Measurements from ENCODE around the gene KIF5A.
"Not testable (repeated sequence)": the region's sequence is repeated elsewhere in the genome, so short reads cannot be mapped to it uniquely, and the experiment has no call there.

The KIF5A gene

DNA sequence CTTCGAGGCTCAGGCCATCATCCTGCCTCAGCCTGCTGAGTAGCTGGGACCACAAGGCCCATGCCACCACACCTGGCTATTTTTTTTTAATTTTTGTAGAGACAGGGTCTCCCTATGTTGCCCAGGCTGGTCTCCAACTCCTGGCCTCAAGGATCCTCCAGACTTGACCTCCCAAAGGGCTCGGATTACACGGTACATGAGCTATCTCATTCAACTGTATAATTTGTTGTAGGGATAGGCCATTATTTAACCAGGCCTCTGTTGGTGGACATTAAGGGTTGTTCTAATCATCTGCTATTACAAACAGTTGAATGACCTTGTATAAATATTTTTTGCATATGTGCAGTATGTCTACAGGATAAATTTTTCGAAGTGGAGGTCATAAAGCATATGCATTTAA, 9.0 kb downstream of the KIF5A start:
- DNase-seq, result no peak

DNA sequence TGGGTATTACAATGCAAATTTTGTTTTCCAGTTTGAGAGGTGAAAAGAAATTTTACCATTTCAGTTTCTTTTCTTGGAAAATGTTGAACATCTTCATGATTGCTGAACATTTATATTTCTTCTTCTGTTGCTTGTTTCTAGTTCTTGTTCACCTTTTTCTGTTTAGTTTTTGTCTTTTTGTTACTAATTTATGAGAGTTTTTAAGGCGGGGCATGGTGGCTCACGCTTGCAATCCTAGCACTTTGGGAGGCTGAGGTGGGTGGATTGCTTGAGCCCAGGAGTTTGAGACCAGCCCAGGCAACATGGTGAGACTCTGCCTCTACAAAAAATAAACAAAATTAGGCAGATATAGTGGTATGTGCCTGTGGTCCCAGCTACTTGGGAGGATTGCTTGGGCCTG, 10.7 kb downstream of the KIF5A start:
- no peak for DNase-seq

DNA sequence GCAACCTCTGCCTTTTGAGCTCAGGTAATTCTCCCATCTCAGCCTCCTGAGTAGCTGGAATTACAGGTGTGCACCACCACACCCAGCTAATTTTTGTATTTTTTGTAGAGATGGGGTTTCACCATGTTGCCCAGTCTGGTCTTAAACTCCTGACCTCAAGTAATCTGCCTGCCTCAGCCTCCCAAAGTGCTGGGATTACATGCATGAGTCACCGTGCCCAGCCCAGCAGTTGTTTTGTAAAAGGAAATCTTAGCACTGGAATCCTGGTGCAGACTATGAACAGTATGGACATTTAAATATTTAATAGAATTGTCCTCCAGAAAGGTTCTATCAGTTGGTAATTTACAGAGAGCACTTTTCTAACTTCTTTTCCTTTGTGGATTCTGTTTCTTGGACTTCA, 11.3 kb downstream of the KIF5A start:
- DNase-seq, result not testable (repeated sequence)

DNA sequence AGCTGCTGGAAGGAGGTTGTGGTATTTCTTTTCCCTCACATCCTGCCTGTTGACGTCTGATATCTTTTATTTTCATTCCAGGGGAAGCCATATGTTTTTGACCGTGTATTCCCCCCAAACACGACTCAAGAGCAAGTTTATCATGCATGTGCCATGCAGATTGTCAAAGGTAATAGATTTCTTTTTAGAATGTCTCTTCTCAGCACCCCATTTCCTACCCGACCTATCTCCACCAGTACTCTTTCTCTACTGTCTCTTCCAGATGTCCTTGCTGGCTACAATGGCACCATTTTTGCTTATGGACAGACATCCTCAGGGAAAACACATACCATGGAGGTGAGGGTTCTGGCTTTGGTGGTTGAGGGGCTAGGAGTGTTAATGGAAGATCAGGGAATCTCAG, 13.5 kb downstream of the KIF5A start:
- no peak for DNase-seq

DNA sequence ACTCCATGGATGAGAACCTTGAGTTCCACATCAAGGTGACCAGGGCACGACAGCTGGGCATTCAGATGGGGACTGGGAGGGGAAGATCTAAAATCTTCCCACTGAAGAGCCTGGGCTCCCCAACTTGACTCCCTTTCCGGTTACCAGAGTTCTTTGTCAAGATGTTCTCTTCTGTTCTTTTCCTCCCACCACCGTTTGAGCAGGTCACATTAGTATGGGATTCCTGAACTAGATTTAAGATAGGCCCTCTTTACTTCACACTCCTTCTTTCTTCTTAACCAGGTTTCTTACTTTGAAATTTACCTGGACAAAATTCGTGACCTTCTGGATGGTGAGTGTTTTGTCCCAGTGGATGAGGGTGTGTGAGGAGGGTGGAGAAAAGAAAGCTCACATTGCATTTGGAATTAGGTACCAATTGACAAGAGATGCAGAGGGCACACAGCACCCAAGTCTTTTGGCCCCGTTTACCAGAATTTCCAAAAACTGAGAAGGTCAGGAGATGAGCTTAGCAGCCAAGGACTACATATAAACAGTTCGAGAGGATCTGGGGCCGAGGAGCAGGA, 14.4 kb downstream of the KIF5A start:
- no peak for DNase-seq

DNA sequence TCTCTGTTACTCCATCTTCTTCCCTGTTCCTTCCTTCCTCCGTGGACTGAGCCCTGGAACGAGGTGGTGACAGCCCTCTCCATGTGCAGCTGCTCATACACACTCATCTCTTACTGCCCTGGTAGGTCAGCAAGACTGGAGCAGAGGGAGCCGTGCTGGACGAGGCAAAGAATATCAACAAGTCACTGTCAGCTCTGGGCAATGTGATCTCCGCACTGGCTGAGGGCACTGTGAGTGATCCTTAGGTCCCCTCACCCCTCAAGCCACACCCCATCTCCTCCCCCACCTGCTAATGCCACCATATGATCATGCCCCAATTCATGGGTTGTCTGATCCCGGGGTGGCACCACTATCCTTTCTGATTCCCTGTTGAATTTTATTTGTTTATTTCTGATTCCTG, 19.0 kb downstream of the KIF5A start:
- no peak for DNase-seq

DNA sequence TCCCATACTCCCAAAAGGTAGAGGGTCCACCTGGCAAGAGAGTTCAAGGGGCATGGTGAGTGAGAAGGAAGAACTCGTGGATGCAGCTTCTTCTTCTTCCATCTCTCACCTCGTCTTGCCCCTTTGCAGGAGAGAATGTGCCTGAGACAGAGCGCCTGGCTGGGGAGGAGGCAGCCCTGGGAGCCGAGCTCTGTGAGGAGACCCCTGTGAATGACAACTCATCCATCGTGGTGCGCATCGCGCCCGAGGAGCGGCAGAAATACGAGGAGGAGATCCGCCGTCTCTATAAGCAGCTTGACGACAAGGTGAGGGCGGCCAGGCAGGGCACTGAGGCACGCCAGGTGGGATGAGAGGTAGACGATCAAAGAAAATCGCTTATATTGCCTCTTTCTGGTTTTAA, 20.0 kb downstream of the KIF5A start:
- no peak for DNase-seq

DNA sequence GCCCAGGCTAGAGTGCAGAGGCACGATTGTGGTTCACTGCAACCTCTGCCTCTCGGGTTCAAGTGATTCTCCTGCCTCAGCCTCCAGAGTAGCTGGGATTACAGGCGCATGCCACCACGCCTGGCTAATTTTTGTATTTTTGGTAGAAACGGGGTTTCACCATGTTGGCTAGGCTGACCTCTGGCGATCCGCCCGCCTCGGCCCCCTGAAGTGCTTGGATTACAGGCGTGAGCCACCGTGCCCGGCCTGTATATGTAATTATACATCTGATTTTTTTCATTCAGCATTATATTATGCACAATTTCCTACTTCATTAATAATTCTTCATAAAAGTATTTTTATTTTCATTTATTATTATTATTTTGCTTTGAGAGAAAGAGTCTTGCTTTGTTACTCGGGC, 20.6 kb downstream of the KIF5A start:
- DNase-seq, result not testable (repeated sequence)

DNA sequence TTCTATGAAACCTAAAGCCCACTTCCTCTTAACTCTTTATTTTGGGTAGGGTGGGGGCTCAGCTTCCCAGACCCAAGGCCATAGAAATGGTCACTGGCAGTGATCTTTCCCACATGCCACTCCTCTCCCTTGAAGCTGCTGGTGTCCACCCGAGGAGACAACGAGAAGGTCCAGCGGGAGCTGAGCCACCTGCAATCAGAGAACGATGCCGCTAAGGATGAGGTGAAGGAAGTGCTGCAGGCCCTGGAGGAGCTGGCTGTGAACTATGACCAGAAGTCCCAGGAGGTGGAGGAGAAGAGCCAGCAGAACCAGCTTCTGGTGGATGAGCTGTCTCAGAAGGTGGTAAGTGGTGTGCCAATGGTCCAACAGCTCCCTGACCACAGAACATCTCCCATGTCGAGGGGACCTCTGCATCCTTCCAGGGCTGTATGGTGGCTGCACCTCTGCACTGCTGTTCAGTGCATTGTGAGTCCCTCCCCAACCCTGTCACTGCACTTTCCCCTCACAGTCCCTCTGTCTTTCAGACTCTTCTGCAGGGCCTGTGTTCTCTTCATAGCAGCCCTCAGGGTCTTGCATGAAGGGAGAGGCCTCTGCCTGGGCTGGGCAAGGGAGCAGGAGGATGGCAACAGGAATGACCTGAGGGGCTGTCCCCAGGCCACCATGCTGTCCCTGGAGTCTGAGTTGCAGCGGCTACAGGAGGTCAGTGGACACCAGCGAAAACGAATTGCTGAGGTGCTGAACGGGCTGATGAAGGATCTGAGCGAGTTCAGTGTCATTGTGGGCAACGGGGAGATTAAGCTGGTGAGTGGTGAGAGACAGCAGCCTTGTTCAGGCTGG, 22.3 kb downstream of the KIF5A start:
- no peak for DNase-seq

DNA sequence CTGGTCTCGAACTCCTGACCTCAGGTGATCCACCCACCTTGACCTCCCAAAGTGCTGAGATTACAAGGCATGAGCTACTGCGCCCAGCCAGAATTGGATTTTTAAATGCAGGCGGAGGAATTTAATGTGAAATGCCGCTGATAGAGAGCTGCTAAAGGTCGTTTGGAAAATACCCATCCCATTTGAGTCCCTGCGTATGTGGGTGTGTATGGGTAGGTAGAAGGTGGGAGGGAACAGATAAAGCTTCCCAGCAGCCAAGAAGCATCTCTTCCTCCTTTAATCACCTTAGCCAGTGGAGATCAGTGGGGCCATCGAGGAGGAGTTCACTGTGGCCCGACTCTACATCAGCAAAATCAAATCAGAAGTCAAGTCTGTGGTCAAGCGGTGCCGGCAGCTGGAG, 25.0 kb downstream of the KIF5A start:
- DNase-seq, result no peak

DNA sequence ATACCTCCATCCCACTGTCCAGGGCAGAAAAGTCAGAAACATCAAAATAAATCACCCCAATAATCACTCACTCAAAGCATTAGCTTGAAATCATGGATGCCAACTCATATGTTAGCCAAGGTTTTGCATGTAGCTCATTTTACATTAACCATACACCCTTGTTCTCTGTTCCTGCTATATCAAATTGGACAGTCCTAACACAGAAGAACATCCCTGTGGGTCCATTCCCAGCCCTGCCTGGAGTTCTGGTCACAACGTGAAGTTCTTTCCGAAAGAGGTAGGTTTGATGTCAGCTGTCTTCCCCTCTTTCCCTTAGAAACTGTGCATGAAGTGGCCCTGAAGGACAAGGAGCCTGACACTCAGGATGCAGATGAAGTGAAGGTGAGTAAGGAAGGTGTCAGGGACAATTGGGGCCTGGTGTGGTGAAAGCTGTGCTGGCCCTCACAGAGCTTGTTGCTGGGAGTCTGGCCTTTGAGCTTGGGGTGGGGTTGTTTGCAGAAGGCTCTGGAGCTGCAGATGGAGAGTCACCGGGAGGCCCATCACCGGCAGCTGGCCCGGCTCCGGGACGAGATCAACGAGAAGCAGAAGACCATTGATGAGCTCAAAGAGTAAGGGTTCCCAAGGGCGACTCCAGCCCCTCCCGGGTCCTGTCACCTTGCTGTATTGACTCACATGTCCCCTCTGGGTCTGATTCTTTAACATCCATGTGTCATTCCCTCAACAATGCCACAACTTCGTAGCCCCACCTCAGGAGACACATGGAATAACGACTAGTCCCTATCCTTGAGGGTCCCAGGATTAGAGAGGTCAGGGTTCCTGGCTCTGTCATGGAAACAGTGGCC, 26.1 kb downstream of the KIF5A start:
- no peak for DNase-seq

DNA sequence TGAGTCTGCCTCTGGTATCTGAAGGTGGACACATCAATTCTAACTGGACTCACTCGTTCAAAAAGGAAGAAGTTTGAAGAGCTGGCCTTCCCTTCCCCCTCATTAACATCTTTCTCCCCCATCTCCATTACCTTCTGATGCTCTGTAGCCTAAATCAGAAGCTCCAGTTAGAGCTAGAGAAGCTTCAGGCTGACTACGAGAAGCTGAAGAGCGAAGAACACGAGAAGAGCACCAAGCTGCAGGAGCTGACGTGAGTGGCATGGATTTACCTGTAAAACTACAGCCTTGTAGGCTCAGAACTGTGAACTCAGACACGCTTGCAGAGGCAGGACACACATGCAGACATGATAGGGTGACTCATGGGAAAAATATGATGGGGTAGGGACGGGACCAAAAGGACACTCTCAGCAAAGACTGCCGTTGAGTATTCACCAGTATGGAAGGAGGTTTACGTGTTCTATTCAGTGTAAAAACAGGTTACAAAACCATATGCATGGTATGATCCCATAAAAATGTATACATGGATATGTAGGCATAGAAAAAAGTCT, 26.8 kb downstream of the KIF5A start:
- no peak for DNase-seq

DNA sequence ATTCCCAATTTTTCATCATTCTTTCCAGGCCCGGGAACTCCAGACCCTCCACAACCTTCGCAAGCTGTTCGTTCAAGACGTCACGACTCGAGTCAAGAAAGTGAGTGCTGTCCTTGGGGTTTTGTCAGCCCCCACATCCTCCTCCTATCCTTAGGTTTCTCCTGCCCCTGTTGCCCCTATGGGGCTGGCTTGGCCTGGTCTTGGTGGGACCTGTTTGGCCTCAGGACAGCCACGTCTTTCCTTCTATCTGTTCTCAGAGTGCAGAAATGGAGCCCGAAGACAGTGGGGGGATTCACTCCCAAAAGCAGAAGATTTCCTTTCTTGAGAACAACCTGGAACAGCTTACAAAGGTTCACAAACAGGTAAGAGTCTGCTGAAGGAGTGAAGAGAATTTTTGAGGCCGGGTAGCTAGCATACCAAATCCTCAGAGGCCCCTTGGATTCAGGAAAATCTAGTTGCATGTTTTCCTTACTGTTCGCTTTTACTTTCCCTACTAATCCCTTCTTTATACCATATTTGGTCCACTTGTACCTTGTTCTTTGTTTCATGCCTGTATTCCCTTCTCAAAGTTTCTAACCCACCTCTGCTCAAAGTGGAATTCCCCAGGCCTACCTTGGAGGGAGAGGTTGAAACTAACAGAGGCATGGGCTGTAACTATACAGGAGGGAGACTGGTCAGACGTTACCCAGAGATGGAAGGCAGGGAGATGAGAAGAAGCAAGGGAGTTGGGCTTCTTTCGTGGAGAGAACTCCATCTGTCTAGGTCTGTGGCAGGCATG, 28.3 kb downstream of the KIF5A start:
- no peak for DNase-seq

DNA sequence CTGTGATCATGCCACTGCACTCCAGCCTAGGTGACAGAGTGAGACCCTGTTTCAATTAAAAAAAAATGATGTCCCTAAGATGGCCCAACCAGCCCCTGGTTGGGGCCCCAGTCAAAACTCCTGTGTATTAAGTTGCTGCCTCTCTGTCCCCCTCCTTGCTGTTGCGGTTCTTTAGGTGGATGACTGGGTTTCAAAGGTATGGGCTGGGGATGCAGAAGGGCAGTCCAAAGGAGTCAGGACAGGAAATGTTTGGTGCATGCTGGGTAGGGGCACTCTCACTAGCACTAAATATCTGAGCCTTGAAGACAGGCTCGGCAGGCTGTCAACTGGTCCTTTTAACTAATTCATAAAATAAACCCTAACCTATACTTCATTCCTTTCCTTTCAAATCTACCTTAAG, 29.2 kb downstream of the KIF5A start:
- no peak for DNase-seq

DNA sequence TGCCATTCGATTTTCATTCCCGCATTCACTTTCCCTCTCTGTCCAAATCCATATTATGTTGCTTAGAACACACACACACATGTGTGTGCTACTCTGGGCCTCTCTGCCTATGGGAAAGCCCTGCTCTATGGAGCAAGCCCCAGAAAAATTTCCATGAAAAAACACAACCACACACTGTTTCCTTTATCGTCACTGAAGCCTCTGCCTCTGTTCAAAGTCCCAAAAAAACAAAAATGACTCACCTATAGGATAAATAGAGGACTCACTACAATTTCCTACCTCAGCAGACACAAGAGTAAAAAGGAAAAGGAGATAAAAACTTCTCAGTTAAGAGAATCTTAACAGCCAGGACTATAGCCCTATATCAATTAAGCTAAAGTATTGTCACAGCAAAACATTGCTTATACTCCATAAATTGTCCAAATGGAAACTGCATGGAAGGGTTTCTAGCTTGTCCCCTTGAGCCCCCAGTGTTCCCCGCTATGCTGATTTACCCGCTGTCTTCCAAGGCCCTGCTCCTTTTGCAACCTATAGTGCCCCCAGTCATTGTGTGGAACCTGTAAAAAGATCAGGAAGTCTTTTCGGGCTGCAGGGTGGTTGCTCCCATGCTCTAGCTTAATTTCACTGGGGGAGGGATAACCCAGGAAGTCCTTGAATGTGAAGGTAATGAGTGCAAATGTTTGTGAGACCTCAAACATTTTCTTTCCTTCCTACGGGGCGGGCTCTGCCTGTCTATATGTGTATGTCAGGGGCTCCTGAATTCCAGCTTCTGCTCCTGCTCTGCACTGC, 30.0 kb downstream of the KIF5A start:
- DNase-seq, result no peak

DNA sequence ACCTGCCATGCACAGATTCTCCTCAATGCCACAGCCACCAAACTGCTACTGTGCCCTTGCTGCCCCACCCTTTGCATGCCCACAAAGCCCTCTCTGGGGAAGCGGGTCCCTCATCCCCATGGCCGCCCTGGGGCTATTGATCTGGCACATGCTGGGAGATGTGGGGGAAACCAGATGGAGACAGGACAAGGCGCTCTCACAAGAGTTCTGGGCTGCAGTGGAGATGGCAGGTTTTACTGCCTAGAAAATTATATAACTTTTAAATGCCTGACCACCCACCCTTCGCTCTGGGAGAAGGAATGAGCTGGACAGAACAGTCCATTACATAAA, 30.6 kb downstream of the KIF5A start:
- DNase-seq, result no peak

DNA sequence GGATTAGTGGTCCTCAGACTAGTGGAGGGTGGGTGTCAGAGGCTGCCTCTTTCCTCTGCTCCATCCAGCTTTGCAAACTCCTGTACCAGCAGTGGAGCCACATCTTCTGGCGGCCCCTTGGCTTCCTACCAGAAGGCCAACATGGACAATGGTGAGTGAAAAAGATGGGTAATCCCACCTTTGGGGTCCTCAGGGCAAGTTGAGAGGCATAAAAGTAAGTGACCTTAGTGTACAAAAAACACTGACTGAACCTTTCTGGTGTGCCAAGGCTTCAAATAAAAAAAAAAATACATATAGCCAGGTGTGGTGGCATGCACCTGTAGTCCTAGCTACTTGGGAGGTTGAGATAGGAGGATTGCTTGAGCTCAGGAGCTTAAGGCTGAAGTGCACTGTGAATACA, 32.0 kb downstream of the KIF5A start:
- no peak for DNase-seq

DNA sequence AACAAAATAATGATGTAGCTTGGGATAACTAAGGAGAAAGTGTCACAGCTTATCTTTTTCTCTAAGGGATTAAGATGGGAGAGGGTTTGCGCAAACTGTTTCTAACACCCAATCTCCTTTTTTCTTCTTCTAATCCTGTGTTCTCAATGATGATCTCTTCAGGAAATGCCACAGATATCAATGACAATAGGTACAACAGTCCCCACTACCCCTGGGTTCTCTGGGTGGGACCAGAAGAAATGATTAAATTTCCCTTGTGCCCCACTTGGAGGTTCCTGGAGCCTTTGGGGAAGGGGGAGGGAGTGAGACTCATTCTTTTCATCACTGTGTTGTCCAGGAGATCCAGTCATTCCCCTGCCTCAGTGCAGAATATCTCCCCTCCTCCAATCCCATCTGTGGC, 32.6 kb downstream of the KIF5A start:
- DNase-seq, result no peak

DNA sequence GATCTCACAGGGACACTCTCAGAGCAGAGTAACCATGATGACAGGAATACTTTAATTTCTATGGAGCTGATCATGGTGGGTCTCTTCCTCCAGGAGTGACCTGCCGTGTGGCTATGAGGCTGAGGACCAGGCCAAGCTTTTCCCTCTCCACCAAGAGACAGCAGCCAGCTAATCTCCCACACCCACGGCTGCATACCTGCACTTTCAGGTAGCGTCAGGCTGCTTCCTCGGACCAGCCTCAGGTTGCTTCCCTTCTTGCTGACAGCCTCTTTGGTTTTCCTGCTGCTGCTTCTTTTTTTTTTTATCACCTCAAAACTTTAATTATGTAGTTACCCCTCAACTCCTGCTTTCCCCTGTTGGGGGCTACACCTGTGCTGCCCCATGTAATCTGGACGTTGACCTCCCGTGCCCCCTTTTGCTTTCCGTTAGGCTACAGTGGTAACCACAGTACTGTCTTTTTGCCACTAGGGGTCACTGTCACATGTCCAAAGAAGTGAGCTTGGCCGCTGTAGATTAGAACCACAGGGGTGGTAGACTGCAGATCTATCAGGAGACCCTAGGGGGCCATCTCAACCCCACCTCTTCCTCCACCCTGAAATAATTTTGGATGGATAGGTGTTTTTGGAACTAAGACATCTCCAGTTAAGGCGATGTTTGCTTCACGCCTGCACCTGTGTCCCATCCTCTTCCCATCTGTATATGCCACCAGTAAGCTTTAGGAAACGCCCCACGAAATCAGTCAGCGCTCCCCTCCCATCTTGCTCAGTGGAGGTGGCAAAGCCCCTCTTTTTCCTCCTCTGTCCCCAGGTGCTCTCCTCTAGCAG, 33.4 kb downstream of the KIF5A start:
- peak; percentile 71 for DNase-seq

DNA sequence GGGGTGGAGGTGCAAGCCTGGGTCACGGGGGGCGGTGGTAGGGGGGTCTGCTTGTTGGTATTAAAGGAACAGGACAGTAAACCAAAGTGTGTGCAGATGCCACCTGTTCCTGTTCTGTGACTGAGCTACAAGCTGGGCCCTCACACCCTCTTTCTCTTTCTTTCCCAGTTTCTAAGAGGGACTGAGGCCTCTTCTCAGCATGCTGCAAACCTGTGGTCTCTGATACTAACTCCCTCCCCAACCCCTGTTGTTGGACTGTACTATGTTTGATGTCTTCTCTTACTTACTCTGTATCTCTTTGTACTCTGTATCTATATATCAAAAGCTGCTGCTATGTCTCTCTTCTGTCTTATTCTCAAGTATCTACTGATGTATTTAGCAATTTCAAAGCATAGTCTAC, 34.2 kb downstream of the KIF5A start:
- no peak for DNase-seq

DNA sequence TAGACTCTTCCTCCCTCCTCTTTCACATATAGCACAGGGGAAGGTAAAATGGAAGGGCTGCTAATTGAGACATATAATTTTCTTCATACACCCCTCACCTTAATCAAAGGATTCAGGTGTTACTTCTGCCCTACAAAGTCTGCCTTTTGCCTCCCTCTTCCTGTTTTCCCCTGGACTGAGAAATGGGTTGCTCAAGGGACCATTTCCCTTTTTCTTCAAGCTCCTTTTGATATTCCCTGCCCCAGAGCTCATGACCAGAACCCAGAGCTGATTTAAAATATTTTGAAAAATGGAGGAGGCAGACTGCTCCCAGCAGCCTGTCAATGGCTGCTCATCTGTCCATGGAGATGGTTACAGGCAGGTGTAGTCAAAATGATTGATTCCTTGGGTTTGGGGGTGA, 34.8 kb downstream of the KIF5A start:
- DNase-seq, result no peak
